ENCODE results near the gene KAZALD1. TPM values are rescaled to one million over a fixed set of nuclear protein-coding genes. Genes with fewer than 3 reads are reported as not detected.

The KAZALD1 gene, protein sequence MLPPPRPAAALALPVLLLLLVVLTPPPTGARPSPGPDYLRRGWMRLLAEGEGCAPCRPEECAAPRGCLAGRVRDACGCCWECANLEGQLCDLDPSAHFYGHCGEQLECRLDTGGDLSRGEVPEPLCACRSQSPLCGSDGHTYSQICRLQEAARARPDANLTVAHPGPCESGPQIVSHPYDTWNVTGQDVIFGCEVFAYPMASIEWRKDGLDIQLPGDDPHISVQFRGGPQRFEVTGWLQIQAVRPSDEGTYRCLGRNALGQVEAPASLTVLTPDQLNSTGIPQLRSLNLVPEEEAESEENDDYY
- 1 to 10 TPM in 1 of 2 donors, under 1 TPM in 1; 0.81 to 1.4 TPM for polyA plus RNA-seq

DNA sequence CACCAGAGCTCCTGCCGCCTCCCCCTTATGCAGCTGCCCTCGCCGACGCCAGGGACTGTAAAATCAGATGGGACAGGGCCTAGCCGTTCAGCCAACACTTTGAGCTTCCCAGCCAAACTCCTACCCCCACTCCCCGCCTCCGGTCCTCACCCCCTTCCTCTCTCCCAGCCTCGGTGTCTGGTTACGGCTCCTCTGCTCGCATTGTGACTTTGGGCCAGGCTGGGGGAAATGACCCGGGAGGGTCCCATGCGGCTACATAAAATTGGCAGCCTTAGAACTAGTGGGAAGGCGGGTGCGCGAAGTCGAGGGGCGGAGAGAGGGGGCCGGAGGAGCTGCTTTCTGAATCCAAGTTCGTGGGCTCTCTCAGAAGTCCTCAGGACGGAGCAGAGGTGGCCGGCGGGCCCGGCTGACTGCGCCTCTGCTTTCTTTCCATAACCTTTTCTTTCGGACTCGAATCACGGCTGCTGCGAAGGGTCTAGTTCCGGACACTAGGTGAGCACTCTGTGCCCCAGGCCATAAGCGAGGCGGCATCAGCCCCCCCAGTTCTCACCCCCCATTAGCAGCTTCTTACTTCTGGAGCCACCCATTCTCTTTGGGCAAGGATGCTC, at the start of gene KAZALD1:
KAZALD1 (plus strand) TSS at position 366 of the 608 bp plus-strand sequence. CDS start 604 bp downstream, outside the sequence.
- peaks cover 0 to 3% of the 10 kb centered on the region in 2 donors for H3K27me3 ChIP-seq (ENCODE audit: control insufficient read depth in 1 of 2, insufficient read depth in 2 of 2, low read length in 2 of 2)
- 47 to 51% methylated on average over 31 of the region's 31 CpGs for WGBS, 2 donors
- peak within 1 kb of the TSS; percentile 71 to 93 for H3K4me3 ChIP-seq (ENCODE audit: low read depth in 1 of 2, low read length in 2 of 2)
- peak within 1 kb of the TSS; percentile 87 to 99 for H3K27ac ChIP-seq (ENCODE audit: low read depth in 2 of 2, low read length in 1 of 2)
- peaks cover 3 to 18% of the 10 kb centered on the region in 2 donors for H3K4me1 ChIP-seq (ENCODE audit: control insufficient read depth in 2 of 2, insufficient read depth in 2 of 2, low read length in 1 of 2)
- H3K9me3 ChIP-seq (ENCODE audit: control insufficient read depth in 2 of 2, insufficient read depth in 1 of 2, low read depth in 1 of 2, low read length in 1 of 2), result no peaks in the 10 kb centered on the region
- no peaks in the 10 kb centered on the region for H3K36me3 ChIP-seq (ENCODE audit: control insufficient read depth in 2 of 2, insufficient read depth in 2 of 2, low read length in 1 of 2)

GRCh38 chr10:101012525-101013364, 49.0 kb upstream of the KAZALD1 start:
- Histone ChIP-seq H3K4me1 (ENCODE audit: control insufficient read depth in 2 of 2, insufficient read depth in 2 of 2, low read length in 1 of 2) (peaks cover 4 to 6% of the 10 kb centered on the region in 2 donors), H3K36me3 (ENCODE audit: control insufficient read depth in 2 of 2, insufficient read depth in 2 of 2, low read length in 1 of 2) (no peaks in the 10 kb centered on the region), H3K9me3 (ENCODE audit: control insufficient read depth in 2 of 2, insufficient read depth in 1 of 2, low read depth in 1 of 2, low read length in 1 of 2) (no peaks in the 10 kb centered on the region), H3K4me3 (ENCODE audit: low read depth in 1 of 2, low read length in 2 of 2) (no peak overlapping the region), H3K27ac (ENCODE audit: low read depth in 2 of 2, low read length in 1 of 2) (peak overlapping the region in 1 of 2 donors; percentile 40), H3K27me3 (ENCODE audit: control insufficient read depth in 1 of 2, insufficient read depth in 2 of 2, low read length in 2 of 2) (no peaks in the 10 kb centered on the region)
- 18 to 22% methylated on average over 14 of the region's 14 CpGs for WGBS, 2 donors

- 30 to 33% methylated on average over 9 of the region's 9 CpGs for WGBS, 2 donors
- Histone ChIP-seq H3K9me3 (ENCODE audit: control insufficient read depth in 2 of 2, insufficient read depth in 1 of 2, low read depth in 1 of 2, low read length in 1 of 2) (no peaks in the 10 kb centered on the region), H3K4me1 (ENCODE audit: control insufficient read depth in 2 of 2, insufficient read depth in 2 of 2, low read length in 1 of 2) (peaks cover 4 to 6% of the 10 kb centered on the region in 2 donors), H3K27me3 (ENCODE audit: control insufficient read depth in 1 of 2, insufficient read depth in 2 of 2, low read length in 2 of 2) (no peaks in the 10 kb centered on the region), H3K4me3 (ENCODE audit: low read depth in 1 of 2, low read length in 2 of 2) (no peak overlapping the region), H3K27ac (ENCODE audit: low read depth in 2 of 2, low read length in 1 of 2) (peak overlapping the region in 1 of 2 donors; percentile 40), H3K36me3 (ENCODE audit: control insufficient read depth in 2 of 2, insufficient read depth in 2 of 2, low read length in 1 of 2) (no peaks in the 10 kb centered on the region)
Observed at GRCh38 chr10:101013365-101013825, 48.4 kb upstream of the KAZALD1 start.

DNA sequence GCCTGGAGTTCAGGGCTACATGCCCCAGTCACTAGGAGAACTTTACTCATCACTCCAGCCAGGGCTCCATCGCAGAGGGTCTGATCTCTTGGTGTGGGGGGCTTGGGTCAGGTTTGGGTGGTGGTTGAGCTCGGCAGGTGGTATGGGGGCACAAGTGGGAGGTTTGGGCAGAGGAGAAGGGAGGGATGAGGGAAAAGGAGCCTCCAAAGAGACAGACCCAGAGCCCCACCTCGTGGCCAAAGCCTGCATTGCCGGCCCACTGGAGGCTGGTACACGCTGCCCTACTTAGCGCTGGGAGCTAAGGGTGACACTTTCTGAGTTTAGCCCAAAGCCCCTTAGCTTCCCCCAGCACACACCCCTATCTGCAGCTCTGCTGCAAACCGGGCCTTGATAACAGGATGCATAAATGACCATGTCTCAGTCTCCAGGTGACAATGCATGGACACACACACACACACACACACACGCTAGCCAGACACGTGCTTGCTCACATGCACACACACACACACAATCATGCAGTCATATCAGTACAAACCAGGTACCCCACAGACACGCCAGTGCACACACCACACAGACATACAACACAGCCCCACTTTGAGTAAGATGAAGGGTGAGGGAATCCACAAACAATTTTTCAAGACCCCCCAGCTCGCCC, 47.4 kb upstream of the KAZALD1 start:
- Histone ChIP-seq H3K27ac (ENCODE audit: low read depth in 2 of 2, low read length in 1 of 2) (no peak overlapping the region), H3K9me3 (ENCODE audit: control insufficient read depth in 2 of 2, insufficient read depth in 1 of 2, low read depth in 1 of 2, low read length in 1 of 2) (no peaks in the 10 kb centered on the region), H3K4me1 (ENCODE audit: control insufficient read depth in 2 of 2, insufficient read depth in 2 of 2, low read length in 1 of 2) (peaks cover 0 to 3% of the 10 kb centered on the region in 2 donors), H3K36me3 (ENCODE audit: control insufficient read depth in 2 of 2, insufficient read depth in 2 of 2, low read length in 1 of 2) (no peaks in the 10 kb centered on the region), H3K4me3 (ENCODE audit: low read depth in 1 of 2, low read length in 2 of 2) (no peak overlapping the region), H3K27me3 (ENCODE audit: control insufficient read depth in 1 of 2, insufficient read depth in 2 of 2, low read length in 2 of 2) (no peaks in the 10 kb centered on the region)
- 17 to 18% methylated on average over 11 of the region's 11 CpGs for WGBS, 2 donors

DNA sequence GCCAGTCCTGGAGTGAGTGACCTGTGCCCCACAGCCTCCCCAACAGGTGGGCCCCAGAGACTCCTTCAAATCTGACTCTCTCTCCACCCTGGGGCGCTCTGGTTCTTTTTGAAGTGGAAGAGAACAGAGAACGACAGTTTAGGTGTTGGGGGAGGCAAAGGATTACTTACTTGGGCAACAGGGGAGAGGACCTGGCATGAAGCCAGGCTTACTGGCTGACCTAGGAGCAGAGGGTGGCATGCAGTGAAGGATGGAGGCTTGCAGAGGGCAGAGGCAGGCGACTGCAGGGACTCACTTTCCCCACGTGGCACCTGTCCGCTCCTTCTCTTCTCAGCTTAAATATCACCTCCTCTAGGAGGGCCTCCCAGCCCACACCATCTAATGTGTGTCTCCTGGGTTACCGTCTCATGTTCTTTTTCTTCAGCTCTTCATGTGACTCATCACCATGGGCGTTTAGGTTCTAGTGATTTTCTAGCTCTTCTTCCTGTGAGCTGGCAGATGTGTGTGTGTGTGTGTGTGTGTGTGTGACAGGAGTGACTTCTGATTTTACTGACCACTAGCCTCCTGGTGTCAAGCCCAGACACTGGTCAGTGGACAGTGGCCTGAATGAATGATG, 46.7 kb upstream of the KAZALD1 start:
- Histone ChIP-seq H3K4me1 (ENCODE audit: control insufficient read depth in 2 of 2, insufficient read depth in 2 of 2, low read length in 1 of 2) (peaks cover 0 to 3% of the 10 kb centered on the region in 2 donors), H3K9me3 (ENCODE audit: control insufficient read depth in 2 of 2, insufficient read depth in 1 of 2, low read depth in 1 of 2, low read length in 1 of 2) (no peaks in the 10 kb centered on the region), H3K27ac (ENCODE audit: low read depth in 2 of 2, low read length in 1 of 2) (no peak overlapping the region), H3K4me3 (ENCODE audit: low read depth in 1 of 2, low read length in 2 of 2) (no peak overlapping the region), H3K27me3 (ENCODE audit: control insufficient read depth in 1 of 2, insufficient read depth in 2 of 2, low read length in 2 of 2) (no peaks in the 10 kb centered on the region), H3K36me3 (ENCODE audit: control insufficient read depth in 2 of 2, insufficient read depth in 2 of 2, low read length in 1 of 2) (no peaks in the 10 kb centered on the region)
- WGBS, 2 donors, result 31 to 41% methylated on average over 6 to 7 of the region's 7 CpGs

DNA sequence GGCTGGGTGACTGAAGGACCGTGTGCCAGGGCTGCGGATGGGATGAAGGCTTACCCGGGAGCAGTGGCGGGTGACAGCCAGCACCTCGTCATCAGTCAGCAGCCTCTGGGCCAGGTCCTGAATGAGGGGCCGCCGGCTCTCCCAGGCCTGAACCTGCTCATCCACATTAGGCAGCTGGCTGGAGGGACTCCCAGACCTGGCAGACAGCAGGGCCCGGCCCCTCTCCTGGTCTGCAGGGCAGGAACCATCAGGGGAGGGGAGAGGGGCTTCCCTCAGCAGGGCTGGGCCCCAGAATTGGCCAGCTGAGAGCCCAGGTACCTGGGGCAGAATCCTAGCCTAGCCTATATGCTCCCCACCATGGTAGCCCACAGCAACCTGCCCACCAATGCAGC, 46.2 kb upstream of the KAZALD1 start:
- Histone ChIP-seq H3K4me3 (ENCODE audit: low read depth in 1 of 2, low read length in 2 of 2) (no peak overlapping the region), H3K36me3 (ENCODE audit: control insufficient read depth in 2 of 2, insufficient read depth in 2 of 2, low read length in 1 of 2) (no peaks in the 10 kb centered on the region), H3K27me3 (ENCODE audit: control insufficient read depth in 1 of 2, insufficient read depth in 2 of 2, low read length in 2 of 2) (no peaks in the 10 kb centered on the region), H3K27ac (ENCODE audit: low read depth in 2 of 2, low read length in 1 of 2) (no peak overlapping the region), H3K9me3 (ENCODE audit: control insufficient read depth in 2 of 2, insufficient read depth in 1 of 2, low read depth in 1 of 2, low read length in 1 of 2) (no peaks in the 10 kb centered on the region), H3K4me1 (ENCODE audit: control insufficient read depth in 2 of 2, insufficient read depth in 2 of 2, low read length in 1 of 2) (peaks cover 0 to 3% of the 10 kb centered on the region in 2 donors)
- WGBS, 2 donors, result 72 to 75% methylated on average over 7 to 8 of the region's 8 CpGs

DNA sequence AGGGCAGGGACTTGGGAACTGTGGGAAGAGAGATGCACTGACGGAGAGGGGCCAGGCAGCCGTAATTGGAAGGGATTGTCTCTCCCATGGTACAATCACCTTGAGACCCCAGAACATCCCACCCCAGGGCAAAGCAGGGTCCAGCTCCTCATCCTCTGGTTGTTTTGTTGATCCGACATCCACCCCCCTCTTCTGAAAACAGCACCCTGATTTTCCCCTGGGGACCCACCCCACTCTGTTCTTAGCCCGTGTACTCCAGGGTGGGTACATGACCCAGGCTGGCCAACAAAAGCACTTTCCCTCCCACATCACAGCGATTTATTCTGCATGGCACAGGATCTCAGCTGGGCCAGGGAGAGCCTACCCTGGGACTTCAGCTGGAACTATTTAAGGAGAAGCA, 45.0 kb upstream of the KAZALD1 start:
- peaks cover 0 to under 1% of the 10 kb centered on the region in 2 donors for H3K9me3 ChIP-seq (ENCODE audit: control insufficient read depth in 2 of 2, insufficient read depth in 1 of 2, low read depth in 1 of 2, low read length in 1 of 2)
- WGBS, 2 donors, result 65 to 71% methylated on average over 5 of the region's 5 CpGs
- H3K27ac ChIP-seq (ENCODE audit: low read depth in 2 of 2, low read length in 1 of 2), result no peak overlapping the region
- H3K4me3 ChIP-seq (ENCODE audit: low read depth in 1 of 2, low read length in 2 of 2), result no peak overlapping the region
- no peaks in the 10 kb centered on the region for H3K36me3 ChIP-seq (ENCODE audit: control insufficient read depth in 2 of 2, insufficient read depth in 2 of 2, low read length in 1 of 2)
- H3K4me1 ChIP-seq (ENCODE audit: control insufficient read depth in 2 of 2, insufficient read depth in 2 of 2, low read length in 1 of 2), result peaks cover 0 to 3% of the 10 kb centered on the region in 2 donors
- H3K27me3 ChIP-seq (ENCODE audit: control insufficient read depth in 1 of 2, insufficient read depth in 2 of 2, low read length in 2 of 2), result no peaks in the 10 kb centered on the region

GRCh38 chr10:101018118-101018599, 43.6 kb upstream of the KAZALD1 start:
- 62 to 64% methylated on average over 19 to 20 of the region's 20 CpGs for WGBS, 2 donors
- Histone ChIP-seq H3K27ac (ENCODE audit: low read depth in 2 of 2, low read length in 1 of 2) (no peak overlapping the region), H3K4me1 (ENCODE audit: control insufficient read depth in 2 of 2, insufficient read depth in 2 of 2, low read length in 1 of 2) (peaks cover 0 to 1% of the 10 kb centered on the region in 2 donors), H3K4me3 (ENCODE audit: low read depth in 1 of 2, low read length in 2 of 2) (no peak overlapping the region), H3K36me3 (ENCODE audit: control insufficient read depth in 2 of 2, insufficient read depth in 2 of 2, low read length in 1 of 2) (no peaks in the 10 kb centered on the region), H3K9me3 (ENCODE audit: control insufficient read depth in 2 of 2, insufficient read depth in 1 of 2, low read depth in 1 of 2, low read length in 1 of 2) (peaks cover 0 to 2% of the 10 kb centered on the region in 2 donors), H3K27me3 (ENCODE audit: control insufficient read depth in 1 of 2, insufficient read depth in 2 of 2, low read length in 2 of 2) (no peaks in the 10 kb centered on the region)
